GM23248 (cell line): ENCODE measurements around the gene SLC6A11.

Experiments
- EZH2 ChIP-seq: fragments of 200-600 bp; sonication (generic); IDR thresholded peaks from 2 replicates; pipeline ENCODE4 v1.6.1; 2018; ENCODE audit warnings: antibody characterized with exemption, mild to moderate bottlenecking; ENCODE audit not compliant: insufficient read depth, poor library complexity, severe bottlenecking
- EZH2phosphoT487 ChIP-seq: fragments of 200-600 bp; sonication (generic); IDR thresholded peaks from 2 replicates; pipeline ENCODE4 v1.6.1; 2018; ENCODE audit warnings: antibody characterized with exemption, moderate library complexity, mild to moderate bottlenecking, low read depth; ENCODE audit not compliant: insufficient read depth

DNA sequence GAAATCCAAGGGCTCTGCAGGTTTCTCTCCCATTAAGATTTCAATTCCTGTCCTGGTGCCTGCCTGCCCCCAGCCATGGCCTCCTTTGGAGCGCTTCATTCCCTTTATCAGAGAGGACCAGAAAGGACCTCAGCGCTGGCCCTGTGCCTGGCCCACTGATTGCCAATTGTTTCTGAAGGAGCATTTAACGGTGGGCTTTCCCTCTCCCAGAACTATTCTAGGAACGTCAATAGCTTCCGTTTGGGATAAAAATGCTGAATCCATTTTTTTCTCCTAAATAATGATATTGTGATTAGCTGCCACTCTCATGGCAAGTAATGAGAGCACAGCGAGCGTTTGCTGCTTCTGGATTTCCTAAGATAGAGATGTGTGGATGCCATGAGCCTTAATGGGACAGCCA, 164.3 kb downstream of the SLC6A11 start:
- no peak for TF ChIP-seq EZH2
- TF ChIP-seq EZH2phosphoT487, result no peak
